HG03439 (cell line): ENCODE measurements around the gene AHSG.

Experiments
- ATAC-seq: cut with Tn5 transposase; IDR thresholded peaks from one replicate; pipeline ENCODE4 v1.9.1; 2021; ENCODE audit warnings: mild to moderate bottlenecking, moderate library complexity; ENCODE audit not compliant: unreplicated experiment

AHSG gene

GRCh38 chr3:186590580-186591295 is 22.1 kb upstream of the AHSG start:
- ATAC-seq, result no peak

DNA sequence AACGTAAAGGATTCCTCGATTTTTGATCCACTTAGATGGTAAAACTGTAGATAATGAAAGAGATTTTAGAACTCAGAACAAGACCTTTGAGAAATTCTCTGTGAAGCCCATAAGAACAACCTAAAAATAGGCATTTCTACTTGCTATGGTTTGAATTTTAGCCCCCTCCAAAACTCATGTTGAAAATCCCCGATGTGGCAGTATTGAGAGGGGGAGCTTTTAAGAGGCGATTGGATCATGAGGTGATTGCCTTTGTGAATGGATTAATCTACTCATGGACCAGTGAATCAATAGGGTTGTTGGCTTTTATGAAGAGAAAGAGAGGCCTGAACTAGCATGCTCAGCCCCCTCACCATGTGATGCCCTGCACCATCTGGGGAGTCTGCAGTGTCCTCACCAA is 20.2 kb upstream of the AHSG start:
- ATAC-seq, result no peak

DNA sequence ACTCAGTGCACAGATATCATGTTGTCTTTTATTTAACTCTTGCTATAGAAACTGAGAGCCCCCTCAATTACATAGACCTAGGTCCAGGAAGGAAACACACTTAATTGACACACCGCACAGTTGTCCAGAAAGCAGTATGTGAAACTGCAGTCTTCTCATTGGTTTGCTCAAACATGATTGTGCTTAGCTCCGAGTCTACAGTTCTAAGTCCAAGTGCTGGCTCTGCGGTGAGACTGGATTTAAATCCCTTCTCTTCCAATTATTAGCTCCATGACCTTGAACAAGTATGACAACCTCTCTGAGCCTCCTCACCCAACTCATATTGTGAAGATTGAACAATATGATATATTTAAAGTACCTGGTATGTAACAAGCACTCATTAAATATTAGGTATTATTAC is 19.0 kb upstream of the AHSG start:
- ATAC-seq, result no peak

- no peak for ATAC-seq
These were observed 18.2 kb upstream of the AHSG start for GRCh38 chr3:186594591-186595113.

DNA sequence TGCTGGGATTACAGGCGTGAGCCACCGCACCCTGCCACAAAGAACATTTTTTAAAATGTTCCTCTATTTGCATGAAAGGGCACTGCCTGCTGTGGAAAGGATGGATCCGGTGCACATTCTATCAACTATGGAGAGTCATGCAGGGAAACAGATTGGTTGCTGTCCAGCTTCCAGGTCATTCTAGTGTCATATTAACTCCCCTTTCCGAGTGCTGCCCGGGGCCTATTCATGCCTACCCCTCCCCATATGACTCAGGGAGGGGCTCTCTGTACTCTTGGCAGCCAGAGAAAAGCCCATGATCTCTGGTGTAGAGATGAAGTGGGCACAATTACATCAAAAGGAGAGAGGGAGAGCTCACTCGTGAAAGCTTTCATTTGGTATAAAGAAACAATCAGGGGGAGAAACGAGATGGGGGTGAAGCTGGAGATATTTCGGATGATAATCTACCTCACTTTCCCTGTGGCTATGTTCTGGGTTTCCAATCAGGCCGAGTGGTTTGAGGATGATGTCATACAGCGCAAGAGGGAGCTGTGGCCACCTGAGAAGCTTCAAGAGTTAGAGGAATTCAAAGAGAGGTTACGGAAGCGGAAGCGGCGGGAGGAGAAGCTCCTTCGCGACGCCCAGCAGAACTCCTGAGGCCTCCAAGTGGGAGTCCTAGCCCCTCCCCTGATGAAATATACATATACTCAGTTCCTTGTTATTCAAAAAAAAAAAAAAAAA is 16.1 kb upstream of the AHSG start:
- no peak for ATAC-seq

GRCh38 chr3:186598108-186598784 is 14.6 kb upstream of the AHSG start:
- ATAC-seq, result no peak

DNA sequence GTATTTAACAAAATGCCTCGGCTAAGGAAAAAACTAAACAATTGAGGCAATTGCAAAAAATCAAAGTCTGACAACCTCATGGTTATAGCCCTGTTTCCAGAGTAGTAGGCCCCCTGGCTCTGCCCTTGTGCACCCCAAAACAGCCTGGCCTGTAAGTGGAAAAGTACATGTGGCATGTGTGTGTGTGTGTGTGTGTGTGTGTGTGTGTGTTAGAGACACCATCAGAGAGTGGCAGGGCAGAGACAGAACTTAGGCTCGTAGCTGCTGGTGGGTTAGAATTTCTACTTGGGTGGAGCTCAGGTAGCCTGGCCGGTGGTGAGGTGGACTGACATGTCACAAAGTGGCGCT is 14.1 kb upstream of the AHSG start:
- ATAC-seq, result no peak

- ATAC-seq, result no peak
These were observed 13.6 kb upstream of the AHSG start for GRCh38 chr3:186599142-186599784.

DNA sequence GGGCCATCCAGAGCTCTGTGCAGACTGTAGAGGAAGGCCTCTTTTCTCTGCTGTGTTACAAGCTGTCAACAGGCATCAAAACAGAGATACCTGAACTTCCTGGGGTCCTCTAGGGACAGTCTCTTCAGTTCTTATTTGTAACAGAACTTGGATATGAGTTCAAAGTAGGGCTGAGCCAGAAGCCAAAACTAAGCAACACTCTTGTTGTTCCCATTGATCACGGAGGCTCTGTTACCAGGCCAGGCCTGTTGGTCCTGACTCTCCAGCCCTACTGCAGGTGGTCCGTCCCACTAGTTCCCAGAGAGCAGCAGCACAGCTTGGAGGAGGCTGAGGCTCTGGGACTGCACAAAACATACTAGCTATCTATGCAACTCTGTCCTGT is 13.1 kb upstream of the AHSG start:
- no peak for ATAC-seq

GRCh38 chr3:186600896-186601295 is 12.0 kb upstream of the AHSG start:
- ATAC-seq, result no peak

GRCh38 chr3:186603159-186603558 is 9.7 kb upstream of the AHSG start:
- ATAC-seq, result no peak

DNA sequence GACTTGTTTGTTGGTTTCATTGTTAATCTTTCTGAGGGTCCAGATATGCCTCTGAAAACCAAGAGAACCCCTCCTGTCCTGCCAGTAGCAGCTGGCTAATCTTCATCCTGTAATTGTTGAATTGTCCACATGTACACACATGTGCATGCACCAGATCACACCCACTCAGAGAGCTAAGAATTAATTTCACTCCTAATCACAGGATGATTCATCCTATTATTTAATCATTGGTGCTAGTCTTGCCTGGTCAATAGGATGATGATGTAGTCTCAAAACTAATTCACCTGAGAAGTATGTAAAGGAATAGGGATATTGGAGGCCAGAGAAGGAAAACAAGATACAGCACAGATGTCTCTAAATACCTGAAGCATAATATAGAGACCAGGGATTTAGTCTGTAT is 7.8 kb upstream of the AHSG start:
- no peak for ATAC-seq

- no peak for ATAC-seq
These were observed 7.0 kb upstream of the AHSG start for GRCh38 chr3:186605561-186606545.

GRCh38 chr3:186608624-186609215 is 4.1 kb upstream of the AHSG start:
- no peak for ATAC-seq

DNA sequence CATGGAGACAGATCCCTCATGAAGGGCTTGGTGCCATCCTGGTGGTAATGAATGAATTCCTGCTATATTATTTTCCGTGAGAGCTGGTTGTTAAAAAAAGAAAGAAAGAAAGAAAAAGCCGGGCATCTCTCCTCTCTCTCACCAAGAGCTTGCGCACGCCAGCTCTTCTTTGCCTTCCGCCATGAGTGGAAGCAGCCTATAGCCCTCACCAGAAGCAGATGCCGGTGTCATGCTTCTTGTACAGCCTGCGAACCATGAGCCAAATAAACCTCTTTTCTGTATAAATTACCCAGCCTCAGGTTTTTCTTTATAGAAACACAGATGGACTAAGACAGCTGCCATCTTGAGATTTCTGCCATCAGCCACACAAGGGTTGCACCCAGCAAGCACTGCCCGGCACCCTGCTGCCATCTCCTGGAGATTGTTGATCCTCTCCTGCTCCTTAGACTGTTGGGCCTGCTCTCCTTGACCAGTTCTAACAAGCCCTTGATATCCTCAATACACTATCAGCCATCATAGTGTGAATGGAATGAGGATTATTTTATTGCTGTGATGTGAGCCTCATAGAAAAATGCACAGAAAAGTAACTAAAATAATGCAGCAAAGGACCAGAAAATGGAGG is 3.5 kb upstream of the AHSG start:
- ATAC-seq, result no peak

- ATAC-seq, result no peak
These were observed 795 bp upstream of the AHSG start for GRCh38 chr3:186612065-186612464.

DNA sequence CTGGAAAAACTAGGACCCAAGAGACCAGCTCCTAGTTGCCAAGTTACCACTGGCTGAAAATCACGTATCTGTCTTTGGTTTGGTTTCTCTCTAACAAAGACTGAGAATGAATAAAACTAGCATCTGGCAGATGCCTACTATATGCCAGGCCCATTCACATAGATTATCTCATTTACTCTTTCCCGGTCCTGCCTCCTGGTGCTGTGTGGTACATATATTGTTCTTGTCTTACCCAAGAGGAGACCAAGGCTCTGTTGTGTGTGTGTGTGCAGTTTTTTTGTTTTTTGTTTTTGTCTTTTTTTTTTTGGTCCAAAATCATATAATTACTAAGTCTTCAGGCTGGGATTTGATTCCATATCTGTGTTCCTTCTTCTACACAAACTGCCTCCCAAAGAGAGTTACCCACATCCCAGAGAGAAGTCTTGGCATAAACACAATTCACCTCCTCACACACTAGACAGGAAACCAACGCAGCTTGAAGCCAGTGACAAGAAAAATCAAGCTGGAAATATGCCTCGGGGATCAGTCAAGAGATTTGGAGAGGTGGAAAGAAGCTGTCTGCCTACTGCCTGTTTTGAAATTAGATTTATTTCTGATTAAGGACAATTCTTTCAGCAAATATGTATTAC is 891 bp downstream of the AHSG start:
- ATAC-seq, result no peak

DNA sequence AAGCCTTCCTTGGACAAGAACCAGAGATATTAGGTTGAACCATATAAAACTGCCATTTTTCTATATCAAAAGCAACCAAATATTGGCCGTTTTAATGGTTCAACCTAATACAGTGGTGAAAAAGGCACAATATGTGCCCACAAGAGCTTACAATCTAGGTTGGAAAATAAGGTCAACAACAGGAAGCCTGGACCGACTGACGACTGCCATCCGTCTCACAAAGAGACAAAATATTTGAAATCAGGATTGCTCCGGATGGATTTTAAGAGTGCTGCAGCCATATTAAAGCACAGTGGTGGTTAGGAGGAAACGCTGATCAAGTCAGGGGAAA is 1.4 kb downstream of the AHSG start:
- ATAC-seq, result no peak
